Fibroblast of skin of back (primary cell): Measurements from ENCODE around the gene DUSP8.

Experiments
- DNase-seq: peaks from one replicate; pipeline ENCODE4 v3.0.0-alpha.2; 2013

Gene DUSP8

DNA sequence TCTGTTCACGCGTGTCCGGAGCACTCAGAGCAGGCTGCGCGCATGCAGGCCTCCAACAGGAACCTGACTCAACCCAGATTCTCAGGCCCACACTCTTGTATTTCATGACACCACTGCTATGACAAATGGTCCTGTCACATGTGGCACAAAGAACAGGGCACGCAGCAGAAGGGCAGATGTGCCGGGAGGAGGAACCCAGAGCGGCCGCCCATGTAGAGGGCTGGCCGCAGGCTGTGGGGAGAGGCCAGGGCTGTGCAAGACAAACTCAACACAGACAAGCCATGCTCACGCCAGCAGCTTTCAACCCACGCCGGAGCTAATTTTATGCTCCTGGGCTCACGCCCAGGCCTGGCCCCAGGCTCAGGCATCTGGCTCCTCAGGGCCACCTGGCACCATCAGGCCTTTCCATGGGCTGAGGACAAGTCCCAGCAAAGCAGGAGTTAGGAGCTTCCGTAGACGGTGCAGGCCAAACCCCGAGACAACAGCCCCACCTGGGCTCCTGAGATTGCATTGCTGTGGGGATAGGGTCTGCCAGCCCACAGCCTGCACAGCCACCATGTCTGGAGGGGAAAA is 40.0 kb downstream of the DUSP8 start:
- peak; percentile 53 for DNase-seq

DNA sequence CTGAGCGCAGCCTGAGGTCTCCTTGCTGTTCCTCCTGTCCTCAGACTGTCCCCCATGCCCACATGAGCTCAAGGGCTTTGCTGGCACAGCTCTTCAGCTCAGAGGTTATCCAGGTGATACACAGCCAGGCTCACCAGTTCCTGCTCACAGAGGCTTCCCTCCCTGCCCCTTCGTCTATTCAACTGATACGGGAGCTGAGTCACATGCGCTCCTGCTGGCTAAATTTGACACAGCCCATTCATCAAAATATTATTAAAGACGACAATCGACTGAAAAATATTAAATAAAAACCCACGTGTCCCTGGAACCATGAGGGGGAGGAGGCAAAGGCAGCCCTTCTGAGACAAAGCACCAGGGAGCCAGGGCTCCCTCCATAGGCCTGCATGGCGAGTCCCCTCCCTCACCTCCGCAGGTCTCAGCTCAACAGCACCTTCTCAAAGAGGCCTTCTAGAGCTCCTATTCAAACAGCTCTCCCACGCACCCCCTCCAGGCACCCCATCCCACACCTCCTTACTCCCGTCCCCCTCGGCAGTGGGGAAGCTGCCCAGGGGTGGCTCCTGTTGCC is 40.5 kb downstream of the DUSP8 start:
- DNase-seq, result peak; percentile 26

DNA sequence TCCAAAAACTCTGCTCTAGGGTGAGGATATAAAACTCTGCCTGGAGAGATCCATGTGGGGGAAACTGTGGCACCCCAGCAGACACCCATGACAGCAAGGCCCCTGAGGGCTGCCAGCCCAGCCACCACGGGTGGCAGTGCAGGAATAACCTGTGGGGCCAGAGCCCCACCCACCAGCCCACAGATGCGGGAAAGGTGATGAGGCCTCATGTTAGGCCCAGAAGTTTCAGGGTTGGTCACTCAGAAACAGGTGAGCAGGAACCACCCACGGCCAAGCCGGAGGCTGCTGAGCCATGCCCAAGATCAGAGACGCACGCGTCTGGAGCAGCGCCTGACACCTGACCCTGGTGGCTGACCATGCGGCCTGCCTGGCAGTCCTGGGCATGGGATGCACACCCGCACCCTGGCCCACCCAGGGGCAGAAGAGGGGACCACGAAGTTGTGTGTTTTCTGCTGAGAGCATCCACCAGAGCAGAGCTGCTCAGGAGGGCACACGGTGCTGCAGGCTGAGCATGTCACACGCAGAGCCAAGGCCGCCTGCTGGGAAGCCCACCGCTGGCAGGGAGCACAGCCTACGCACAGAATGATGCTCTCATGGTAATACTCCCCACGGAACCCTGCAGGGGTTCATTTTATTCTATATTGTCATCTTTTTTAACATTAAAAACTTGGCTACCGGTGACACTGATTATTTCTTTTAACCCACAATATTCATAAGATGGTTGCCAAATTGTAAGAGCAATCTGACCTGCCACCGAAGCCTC is 41.2 kb downstream of the DUSP8 start:
- no peak for DNase-seq

DNA sequence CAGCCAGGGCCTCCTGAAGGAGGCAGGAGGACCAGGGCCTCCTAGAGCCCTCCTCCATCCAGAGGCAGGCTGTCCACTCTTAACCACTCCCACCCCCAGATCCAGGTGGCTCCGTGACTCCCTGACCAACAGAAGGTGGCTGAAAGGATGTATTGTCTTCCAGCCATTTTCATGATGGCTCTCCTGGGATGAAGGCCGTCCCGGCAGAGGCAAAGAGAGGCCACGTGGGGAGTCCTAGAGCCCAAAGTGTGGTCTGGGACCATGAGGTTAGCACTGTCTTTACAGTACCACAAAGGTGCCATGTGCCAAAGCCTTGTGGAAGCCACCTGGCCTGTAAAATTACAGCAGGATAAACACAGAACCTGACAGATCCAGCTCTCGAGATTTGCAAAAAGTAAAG is 42.3 kb downstream of the DUSP8 start:
- no peak for DNase-seq

DNA sequence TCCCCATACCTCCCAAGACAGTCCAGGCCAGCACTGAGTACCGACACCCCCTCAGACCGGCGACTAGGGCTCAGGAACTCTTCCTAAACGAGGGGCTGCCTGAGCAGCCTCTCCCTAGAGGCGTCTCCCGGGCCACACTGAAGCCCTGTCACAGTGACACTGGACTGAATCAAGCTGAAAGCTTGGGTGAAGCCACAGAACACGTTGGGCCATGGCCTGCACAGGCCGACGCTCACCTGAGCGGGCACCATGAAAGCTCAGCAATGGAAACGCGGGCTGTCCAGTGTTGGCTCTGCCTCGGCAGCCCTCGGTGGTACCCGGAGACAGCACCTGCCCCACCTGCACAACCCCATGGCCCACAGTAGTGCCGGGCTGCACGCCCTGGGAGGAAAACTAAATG is 42.8 kb downstream of the DUSP8 start:
- DNase-seq, result no peak

DNA sequence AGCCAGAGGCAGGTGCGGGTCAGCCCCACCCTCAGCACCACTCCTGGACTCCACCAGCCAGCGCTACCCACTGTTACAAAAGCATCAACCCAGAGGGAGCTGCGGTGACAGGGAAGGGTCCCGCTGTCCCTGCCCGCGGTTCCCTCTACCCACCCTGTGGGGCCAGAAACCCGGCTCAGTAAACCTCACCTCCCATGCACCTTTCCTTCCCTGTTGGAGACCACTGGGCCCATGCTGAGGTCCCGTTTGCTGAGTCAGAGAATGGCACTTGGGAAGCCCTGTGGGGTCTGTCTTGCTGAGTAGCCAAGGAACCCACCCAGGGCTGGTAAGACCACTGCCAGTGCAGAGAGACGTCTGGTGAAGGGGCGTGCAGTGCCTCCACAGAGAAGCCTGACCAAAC is 43.4 kb downstream of the DUSP8 start:
- DNase-seq, result no peak

DNA sequence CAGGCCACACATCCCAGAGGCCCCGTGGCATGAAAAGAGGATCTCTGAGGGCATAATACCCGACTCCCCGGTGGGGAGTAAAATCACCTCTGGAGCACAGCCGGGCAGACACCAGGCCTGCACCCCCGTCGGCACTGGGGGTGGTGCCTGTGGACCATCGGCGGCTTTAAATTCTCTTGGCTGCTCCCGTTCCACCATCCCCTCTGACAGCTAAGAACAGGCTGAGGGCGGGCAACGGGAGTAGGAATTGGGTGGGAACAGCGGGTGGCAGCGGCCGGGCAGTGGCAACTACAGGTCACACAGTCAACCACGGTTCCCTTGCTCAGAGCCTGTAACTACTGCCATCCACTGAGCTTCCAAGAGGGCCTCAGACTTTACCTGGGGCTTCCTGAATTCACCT is 45.3 kb downstream of the DUSP8 start:
- no peak for DNase-seq

DNA sequence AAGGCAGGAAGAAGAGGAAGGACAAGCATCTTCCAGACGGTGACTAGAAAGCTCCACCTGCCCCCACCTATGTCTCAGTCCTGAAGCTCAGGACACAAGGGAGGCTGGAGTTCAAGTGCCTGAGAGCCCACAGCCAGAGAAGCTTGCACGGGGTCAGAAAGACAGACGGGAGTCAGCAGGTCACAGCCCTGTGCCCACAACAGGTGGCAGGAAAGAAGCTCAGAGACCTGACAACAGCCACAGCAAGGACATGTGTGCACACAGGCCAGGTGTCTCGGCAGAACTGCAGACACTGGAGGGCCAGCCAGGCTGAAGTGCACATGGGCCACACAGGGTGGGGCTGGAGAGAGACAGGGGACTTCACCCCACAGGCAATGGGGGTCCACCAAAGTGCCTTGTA is 48.3 kb downstream of the DUSP8 start:
- no peak for DNase-seq

DNA sequence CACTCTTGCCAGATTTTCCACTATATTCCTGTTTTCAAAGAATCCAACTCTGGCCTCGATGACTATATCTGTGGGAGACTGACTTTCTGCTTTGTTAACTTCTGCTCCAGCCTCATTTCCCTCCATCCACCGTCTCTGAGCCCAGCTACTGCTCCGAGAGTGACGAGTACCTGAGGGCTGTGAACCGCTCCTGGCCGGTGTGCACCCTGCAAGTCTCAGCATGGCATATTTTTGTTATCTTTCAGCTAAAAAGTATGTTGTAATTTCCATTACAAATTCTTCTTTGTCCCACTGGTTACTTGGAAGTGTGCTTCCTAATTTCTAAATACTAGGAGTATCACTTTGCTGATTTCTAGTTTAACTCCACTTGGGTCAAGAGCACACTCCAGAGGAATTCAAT is 49.0 kb downstream of the DUSP8 start:
- DNase-seq, result no peak

DNA sequence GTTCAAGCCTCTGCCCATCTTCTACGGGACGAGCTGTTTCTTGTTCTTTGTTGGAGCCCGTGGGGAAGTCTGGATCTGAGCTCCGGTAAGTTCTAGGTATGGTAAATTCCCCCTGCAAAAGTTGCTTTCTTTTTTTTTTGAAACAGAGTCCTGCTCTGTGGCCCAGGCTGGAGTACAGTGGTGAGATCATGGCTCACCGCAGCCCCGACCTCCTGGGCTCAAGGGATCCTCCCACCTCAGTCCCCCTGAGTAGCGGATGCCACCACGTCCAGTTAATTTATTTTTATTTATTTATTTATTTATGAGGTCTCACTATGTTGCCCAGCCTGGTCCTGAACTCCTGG is 50.0 kb downstream of the DUSP8 start:
- no peak for DNase-seq

DNA sequence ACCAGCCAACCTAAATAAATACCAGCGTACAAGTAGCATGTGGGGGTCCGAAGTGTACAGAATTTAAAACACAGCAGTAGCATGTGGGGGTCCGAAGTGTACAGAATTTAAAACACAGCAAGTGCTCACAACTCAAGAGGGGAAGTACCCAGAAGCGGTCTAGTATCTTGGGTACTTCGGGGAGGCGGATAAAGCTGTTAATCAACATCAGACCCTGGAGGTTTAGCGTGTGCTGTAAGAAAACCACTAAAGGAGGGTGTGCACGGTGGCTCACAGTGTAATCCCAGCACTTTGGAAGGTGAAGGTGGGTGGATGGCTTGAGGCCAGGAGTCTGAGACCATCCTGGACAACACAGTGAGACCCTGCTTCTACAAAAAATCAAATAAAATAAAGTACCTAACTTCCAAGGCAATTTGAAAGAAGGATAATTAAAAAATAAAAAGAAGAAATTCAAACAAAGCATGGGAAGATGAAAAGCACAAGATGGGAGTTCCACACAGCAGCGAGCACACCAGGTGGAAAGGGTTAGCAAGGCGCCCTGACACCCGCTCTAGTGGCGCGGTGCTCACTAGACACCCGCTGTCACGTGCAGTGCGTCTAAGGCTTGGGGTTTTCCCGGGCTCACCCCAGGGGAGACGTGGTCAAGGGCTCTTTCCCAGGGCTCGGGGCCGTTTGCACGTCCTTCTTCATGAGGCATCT is 50.5 kb downstream of the DUSP8 start:
- DNase-seq, result no peak

DNA sequence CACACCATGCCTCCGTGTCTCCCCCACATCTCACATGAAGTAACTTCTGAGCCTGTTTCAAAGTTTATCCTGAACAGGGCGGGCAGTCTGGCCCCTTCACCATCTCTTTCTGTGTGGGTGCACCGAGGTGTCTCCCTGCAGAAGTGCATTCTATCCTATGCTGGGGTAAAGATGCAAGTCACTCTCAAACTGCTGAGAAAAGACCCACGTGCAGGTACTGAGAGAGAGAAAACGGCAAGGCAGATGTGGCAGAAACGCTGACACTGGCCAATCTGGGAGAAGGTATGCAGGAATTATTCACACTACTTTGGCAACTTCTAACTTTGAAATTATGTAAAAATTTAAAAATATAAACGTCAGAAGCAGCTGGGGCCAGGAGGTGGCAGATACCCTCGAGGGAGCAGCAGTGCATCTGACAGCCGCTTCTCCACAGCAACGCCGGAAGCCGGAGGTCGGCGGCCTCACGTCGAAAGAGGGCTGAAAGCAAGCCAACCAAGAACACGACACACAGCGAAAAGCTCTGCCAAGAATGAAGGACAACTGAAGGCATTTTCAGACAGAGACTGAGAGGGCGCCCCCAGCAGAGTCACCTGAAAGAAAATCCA is 51.3 kb downstream of the DUSP8 start:
- peak; percentile 12 for DNase-seq

DNA sequence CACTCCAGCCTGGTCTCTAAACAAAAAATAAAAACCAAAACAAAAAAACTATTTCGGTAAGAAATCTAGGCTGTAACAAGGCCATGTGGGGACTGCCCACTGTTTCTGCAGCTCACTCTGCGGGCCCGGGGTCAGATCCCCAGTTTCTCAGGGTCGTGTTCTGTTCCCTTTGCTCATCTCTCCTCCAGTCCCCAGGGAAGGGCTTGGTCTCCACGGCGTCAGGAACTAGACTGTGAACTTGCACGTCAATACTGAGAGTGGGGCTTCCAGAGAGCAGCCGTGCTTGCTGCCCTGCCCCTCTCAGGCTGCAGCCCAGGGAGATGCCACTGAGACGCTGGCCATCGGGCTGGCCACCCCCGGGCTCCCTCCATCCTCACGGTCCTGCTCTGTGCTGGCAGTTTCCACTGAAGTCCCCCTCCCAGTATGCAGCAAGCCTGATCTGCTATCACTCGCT is 51.8 kb downstream of the DUSP8 start:
- DNase-seq, result no peak

DNA sequence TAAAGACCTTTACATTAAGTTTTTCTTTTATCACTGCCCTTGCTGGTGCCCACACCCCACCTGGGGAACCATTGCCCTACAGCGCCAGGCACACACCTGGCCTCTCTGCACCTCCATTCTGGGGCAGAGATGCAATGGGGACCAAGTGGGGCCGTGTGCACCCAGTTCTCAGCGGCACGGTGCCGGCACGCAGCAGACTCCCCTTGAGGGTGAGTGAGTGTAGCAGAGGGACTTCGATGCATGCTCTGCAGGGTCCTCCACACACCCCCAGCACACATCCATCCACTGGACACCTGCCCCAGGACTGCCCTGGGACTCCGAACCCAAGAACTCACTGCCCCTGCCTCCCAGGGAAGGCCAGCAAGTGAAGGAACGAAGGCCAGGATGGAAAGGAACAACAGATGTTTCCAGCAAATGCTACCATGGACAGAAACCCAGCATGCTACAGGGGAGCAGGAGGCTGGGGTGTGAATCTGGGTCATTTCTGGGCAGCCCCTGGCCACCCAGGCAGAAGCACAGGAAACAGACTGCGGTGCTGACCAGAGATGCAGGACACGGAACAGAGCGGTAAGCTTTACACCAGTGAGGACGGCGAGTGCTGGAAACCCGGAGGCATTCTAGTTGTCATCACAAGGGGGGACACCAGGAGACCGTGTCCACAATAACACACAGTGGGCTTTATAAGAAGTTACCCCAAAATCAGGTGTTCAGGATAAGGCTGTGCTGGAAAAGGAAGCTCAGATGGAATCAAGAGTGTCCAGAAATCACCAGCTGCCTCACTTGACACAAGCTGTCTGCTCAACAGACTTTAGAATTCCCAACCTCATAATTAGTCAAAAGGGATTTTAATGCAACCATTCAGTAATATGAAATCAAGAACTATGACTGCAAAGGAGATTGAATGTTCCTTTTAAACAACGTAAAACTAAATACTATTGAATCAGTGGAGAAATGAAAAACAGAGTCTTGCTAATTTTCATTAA is 52.8 kb downstream of the DUSP8 start:
- no peak for DNase-seq

DNA sequence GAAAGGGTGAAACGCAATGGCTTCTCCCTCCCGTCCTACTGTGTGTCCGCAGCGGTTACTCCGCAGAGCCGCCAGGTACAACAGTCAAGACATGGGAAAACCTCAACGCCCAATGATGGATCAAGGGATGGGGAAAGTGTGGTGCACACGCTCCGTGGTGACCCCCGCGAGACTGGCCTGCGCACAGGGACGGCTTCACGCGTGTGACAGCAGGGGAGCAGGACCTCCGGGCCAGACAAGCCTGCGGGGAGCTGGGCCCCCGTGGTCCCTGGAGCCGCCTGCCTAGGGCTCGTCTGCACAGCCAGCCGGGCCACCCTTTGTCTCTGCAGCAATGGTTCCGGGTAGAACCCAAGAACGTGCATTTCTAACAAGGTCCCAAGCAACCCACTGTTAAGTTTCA is 53.8 kb downstream of the DUSP8 start:
- no peak for DNase-seq

DNA sequence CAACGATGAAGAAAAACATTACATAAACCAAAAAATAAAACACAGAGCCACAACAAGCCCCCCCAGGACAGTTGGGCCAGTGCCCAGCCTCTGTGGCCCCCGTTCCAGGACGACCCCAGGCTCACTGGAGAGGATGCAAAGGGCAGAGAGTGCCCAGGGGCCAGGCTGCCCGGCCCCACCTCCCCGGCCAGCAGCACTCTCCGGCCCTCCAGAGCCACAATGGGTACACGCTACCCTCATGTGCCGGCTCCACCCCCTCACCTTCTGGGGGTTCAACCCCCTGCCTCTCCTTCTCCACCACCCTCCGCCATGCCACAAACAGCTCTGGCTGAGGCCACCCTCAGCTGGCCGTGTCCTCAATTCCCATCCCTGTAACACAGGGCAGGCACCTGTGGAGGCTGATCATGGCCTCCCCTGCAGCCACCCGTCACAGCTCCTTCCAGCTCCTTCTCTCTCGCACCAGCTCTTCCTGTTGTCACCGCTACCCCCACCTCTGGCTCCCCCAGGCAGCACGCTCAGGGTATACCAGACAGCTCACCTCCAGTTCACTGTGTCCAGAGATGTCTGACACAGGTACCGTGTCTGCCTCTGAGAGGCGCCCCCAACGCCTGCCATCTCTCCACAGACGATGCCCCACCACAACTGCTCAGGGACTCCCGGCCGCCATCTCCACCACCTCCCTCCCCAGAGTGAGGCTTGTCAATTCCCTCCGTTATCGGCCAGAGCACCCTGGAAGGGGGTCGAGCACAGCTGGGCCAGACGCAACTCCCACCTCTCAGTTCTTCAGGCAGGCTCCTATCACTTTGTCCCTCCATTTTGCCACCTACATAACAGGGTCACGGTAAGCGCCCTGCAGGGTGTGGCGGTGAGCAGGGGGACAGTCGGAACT is 54.7 kb downstream of the DUSP8 start:
- DNase-seq, result no peak

DNA sequence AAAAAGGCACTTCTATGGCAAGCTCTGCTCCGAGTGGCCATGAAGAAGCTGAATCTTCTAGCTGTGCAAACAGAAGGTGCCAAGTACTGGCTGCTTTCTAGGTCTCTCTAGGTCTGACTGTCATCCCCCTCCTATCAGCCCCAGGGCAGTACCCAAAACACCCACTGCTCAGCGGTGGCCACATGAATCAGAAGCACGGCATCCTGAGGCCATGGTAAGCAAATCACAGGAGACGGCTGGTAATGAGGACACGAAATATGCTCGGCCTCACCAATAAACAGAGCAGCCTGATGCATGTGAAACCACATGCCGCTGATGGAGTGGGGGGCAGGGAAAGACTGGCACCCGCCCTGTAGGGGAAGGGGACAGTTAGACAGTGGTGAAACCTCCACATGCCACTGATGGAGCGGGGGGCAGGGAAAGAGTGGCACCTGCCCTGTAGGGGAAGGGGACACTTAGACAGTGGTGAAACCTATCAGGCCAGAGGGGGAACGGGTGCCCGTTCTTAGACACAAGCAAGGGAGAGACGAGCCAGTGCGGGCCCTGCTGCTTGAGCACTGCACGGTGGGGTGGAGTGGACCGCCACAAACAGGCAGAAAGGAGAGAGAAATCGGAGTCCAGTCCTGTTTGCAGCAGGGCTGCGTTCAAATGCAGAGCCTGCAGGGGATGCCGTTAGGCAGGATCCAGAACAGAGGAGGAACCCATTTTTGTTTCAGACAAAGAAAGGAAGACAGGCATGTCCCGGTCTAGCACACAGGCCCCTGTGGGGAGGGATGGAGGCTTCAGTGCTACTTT is 55.6 kb downstream of the DUSP8 start:
- peak; percentile 70 for DNase-seq

DNA sequence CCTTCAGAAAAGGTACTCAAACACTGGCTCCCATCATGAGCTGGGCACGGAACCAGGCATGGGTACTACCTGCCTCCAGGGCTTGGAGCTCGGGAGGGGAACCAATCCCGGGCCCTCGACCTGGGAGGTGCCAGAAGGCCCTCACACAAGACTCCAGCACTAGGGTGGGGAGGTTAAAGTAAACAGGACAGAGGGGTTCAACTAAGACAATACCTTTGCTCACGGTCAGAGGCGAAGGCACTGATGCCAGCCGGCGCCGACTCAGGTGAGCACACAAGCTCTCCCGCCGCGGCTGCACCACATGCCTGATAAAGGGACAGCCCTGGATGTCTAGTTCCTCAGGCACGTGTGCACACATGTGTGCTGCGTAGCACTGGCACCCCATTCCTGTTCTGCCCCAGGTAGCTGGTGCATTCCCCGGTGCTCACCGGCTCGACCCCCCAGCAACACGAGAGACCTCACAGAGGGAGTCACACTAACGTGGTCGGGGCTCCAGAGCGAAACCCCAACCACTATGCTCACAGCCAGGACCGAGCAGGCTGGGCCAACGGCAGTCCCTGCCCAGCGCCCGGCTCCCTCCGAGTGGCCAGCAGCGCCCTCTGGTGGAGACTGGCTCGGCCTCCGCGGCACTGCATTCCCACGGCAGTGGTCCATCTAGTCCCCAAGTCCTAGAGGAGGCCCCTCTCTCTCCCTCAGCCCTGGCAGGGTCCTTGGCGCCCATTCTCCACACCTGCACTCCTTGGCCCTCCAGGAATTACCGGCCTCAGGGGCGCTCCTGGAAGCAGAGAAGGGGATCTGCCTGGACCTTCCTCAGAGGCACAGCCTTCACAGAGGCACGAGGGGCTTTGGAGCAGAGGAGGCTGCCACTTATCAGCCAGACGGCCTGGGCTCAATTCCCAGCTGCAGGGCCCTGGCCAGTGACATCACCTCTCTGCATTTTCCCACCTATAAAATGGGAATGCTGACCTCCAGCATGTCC is 56.7 kb downstream of the DUSP8 start:
- DNase-seq, result peak; percentile 59
